Gastroesophageal sphincter (tissue), 3 donors: ENCODE measurements around the gene FOXO6.

Experiments used
- CTCF ChIP-seq, 4 experiments: fragments of 200-600 bp in 2 of 4; fragments of 450-650 bp in 2 of 4; sonication (generic) in 1 of 4; IDR thresholded peaks; one replicate each; pipeline ENCODE4 v1.5.1; 2017 to 2019; ENCODE audit warnings: antibody characterized with exemption in 4 of 4, mild to moderate bottlenecking in 2 of 4, moderate library complexity in 2 of 4
- POLR2A ChIP-seq, 2 donors: fragments of 450-650 bp; IDR thresholded peaks; one replicate each; pipeline ENCODE4 v1.6.1; 2017; ENCODE audit warnings: antibody characterized with exemption in 2 of 2, mild to moderate bottlenecking in 2 of 2, moderate library complexity in 1 of 2
- POLR2AphosphoS5 ChIP-seq: sonication (generic); formaldehyde crosslinking; IDR thresholded peaks from one replicate; pipeline ENCODE4 v1.6.1; 2017; ENCODE audit warnings: antibody characterized with exemption

DNA sequence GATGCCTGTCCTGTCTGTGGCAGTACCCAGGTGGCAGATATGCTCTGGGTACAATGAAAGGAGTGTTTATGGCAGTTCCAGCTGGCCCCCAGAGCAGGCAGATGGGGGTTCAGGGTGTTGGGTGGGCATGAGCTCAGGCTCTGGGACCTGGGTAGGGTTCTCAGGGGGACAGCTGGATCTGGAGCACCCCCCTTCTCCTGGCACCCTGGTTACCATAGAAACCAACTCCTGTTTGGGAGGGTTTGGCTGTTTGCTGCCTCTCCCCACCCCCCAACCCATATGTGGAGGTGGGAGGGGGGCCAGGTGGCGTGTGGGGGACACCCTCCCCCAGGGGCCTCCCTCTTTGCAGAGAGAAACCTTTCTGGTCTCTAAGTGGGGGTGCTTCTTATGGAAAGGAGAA is 7.1 kb downstream of the FOXO6 start:
- TF ChIP-seq CTCF (IDR thresholded peaks at IDR 0.05) = no peak
- TF ChIP-seq POLR2A (IDR thresholded peaks at IDR 0.05) = no peak
- no peak for TF ChIP-seq POLR2AphosphoS5
